GM21619 (cell line): ENCODE measurements around the gene AMZ1.

Experiments used
- ATAC-seq: cut with Tn5 transposase; IDR thresholded peaks from one replicate; pipeline ENCODE4 v1.9.1; 2021; ENCODE audit not compliant: unreplicated experiment

AMZ1 gene, protein sequence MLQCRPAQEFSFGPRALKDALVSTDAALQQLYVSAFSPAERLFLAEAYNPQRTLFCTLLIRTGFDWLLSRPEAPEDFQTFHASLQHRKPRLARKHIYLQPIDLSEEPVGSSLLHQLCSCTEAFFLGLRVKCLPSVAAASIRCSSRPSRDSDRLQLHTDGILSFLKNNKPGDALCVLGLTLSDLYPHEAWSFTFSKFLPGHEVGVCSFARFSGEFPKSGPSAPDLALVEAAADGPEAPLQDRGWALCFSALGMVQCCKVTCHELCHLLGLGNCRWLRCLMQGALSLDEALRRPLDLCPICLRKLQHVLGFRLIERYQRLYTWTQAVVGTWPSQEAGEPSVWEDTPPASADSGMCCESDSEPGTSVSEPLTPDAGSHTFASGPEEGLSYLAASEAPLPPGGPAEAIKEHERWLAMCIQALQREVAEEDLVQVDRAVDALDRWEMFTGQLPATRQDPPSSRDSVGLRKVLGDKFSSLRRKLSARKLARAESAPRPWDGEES

DNA sequence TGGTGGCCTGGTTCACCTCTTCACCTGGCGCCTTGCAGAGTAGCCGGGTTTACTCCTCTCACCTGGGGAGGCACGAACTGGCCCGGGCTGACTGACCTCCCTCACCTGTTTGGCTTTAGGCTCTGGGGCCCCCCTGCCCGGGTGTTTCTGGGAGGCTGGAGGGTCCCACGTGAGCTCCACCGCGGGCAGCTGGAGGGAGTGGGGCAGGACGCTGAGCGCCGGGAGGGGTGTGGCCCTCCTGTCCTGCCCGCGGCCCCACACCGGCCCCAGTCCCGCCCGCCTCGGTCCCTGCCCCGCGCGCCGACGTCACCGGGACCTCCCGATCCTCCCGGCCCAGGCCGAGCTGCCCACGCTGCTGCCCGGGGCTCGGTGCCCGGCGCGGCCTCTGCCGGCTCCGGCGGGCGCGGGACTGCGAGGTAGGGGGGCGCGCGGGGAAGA is at the start of gene AMZ1:
TSS of gene AMZ1 (plus strand) at position 322 of the 438 bp plus-strand sequence. CDS start 12,250 bp downstream, outside the sequence.
- no peak for ATAC-seq

DNA sequence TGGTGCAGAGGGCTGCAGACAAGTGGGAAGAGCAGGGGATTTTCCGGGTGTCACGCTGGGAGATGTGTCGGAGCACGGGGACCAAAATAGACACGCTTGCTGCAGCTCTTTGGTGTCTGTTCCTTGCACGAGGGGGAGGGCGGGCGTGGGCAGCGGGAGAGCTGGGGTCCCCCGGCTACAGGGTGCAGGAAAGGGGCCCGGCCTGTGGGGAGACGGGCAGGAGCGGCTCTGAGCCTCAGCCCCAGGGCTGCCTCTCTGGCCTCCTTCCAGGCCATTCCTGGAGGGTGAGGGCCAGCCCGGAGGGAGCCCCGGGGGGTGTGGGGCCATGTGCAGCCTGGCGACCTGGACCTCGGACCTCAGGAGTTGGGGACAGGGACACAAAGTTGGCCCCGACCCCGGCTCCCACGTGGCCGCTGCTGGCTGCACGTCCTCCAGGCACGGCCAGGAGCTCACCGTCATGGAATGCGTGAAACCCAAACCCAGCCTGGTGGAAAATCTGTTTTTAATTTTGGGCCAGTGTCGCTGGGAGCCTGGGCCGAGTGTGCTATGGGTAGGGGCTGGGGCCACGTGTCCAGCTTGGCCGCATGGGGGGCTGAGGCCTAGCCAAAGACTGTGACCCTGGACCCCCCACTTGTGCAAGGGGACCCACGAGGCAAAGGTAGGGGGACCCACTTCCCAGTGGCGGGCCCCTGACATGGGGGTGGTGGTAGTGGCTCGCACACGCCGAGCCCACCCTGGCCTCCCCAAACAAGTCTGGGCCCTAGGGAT is 49.6 kb upstream of the AMZ1 start:
- no peak for ATAC-seq

- ATAC-seq: no peak
These were observed 48.8 kb upstream of the AMZ1 start for GRCh38 chr7:2639181-2639681.

- no peak for ATAC-seq
These were observed 48.1 kb upstream of the AMZ1 start for GRCh38 chr7:2639695-2640481.

GRCh38 chr7:2640482-2640830 is 47.5 kb upstream of the AMZ1 start:
- no peak for ATAC-seq

DNA sequence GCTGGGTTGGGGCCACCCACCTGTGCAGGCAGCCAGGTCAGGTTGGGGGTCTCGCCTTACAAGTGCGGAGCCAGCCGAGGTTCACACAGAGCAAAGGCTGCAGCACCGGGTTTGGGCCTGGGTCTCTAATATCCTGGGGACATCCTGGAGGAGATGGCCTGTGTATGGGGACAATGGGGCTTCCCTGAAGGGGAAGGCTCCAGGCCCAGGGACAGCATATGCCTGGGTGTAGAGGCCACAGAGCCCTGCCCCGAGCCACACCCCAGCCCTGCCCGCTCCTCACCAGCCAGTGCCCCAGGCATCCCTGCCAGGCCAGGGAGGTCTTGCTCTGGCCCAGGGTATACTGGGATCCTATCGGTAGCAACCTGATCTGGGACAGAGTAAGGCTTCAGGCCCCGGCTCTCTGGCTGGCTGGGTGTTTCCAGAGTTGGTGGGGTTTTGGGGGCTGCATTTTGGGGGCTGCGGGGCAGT is 47.1 kb upstream of the AMZ1 start:
- ATAC-seq: no peak

DNA sequence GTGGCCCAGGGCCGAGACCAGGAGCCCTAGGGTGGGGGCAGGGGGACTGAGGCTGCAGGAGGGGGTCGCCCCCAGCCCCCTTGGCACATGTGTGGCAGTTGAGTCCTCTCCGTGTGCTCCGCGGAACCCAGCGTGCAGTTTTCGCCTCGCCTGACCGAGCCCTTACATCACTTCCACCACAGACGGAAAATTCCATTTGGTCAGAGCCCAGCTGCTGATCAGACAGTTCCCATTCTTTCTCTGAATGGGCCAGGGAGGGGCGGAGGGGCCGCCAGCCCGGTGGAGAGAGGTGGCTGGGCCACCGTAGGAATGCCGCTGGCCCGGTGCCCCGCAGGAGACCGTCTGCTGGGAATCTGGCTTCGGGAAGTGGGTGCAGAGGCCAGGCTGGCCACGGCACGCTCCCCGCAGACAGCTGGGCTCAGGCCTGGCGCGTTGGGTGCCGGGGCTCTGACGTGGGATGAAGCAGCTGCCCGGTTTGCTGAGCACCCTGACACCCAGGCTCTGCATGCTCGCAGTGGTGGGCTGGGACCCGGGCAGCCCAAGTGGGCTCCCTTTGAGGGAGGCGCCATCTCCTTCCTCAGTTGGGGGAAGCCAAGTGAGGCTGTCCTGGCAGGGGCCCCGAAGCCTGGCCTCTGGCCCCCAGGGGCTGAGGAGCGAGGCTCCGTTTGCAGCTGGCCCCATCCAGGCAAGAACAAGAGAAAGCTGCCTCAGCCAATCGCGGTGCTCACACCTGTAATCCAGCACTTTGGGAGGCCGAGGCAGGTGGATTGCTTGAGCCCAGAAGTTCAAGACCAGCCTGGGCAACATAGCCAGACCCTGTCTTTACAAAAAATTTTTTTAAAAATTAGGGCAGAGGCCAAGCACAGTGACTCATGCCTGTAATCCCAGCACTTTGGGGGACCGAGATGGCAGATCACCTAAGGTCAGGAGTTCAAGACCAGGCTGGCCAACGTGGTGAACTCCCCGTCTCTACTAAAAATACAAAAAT is 46.3 kb upstream of the AMZ1 start:
- no peak for ATAC-seq

GRCh38 chr7:2643386-2644219 is 44.4 kb upstream of the AMZ1 start:
- no peak for ATAC-seq

- ATAC-seq: no peak
These were observed 43.8 kb upstream of the AMZ1 start for GRCh38 chr7:2644220-2644561.

- ATAC-seq: peak; percentile 31
These were observed 43.3 kb upstream of the AMZ1 start for GRCh38 chr7:2644562-2645273.

DNA sequence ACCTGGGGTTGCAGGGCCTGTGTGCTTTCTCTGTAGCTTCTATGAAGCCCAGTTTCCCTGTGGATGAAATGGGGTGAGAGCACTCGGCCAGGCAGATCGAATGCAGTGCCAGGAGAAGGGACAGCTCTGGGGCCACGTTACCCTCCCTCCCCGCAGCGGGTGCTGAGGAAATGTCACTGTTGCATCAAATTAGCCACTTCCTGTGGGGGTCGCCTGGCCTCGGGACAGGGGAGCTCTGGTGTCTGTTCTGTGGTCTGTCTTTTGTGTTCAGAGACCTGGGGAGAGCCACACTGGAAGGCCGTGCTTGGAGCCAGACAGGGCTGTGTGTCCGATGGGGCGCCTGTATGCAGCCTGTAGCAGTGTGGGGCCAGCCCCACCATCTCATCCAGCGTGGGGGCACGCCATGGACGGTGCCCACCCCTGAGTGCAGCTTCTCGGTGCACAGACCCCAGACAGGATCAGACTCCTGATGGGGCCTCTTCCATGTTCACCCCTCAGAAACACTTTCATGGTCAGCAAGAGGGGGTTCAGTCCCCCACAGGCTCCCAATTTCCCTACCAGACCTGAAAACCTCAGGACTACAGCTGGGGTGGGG is 42.6 kb upstream of the AMZ1 start:
- peak; percentile 56 for ATAC-seq

- ATAC-seq: no peak
These were observed 41.7 kb upstream of the AMZ1 start for GRCh38 chr7:2646336-2646679.

DNA sequence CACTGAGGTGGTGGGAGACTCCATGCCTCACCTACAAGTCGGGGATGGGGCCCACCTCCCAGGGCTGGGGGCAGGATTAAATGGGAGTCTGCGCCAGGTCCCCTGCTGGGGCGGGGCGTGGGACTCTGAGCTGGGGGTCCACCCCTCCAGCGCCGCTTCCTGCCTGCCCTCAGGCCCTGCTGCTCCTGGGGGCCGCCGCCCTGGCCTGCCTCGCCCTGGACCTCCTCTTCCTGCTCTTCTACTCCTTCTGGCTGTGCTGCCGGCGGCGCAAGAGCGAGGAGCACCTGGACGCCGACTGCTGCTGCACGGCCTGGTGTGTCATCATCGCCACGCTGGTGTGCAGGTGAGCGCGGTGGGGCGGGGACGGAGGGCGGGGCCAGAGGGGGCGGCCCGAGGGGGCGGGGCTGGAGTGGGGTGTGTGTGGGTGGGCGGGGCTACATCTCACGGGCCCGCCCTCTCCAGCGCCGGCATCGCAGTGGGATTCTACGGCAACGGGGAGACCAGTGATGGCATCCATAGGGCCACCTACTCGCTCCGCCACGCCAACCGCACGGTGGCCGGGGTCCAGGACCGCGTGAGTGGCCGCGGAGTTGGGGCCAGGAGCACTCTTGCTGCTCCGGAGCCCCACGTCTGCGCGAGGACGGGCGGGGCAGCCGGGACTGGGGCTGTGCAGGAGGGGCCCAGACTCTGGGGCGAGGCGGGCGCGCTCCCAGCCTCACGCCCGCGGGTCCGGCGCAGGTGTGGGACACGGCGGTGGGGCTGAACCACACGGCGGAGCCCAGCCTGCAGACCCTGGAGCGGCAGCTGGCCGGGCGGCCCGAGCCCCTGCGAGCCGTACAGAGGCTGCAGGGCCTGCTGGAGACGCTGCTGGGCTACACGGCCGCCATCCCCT is 41.1 kb upstream of the AMZ1 start:
- ATAC-seq: no peak

- no peak for ATAC-seq
These were observed 40.3 kb upstream of the AMZ1 start for GRCh38 chr7:2647594-2648172.

- no peak for ATAC-seq
These were observed 38.7 kb upstream of the AMZ1 start for GRCh38 chr7:2649139-2649838.

GRCh38 chr7:2649991-2650390 is 38.0 kb upstream of the AMZ1 start:
- ATAC-seq: no peak
